PFSK-1 (cell line): Measurements from ENCODE around the gene CACNA1C.

Experiments
- FOXP2 ChIP-seq: optimal IDR thresholded peaks from 2 replicates; pipeline ENCODE3; 2011; ENCODE audit warnings: borderline replicate concordance, control low read depth, inconsistent platforms; ENCODE audit not compliant: insufficient read depth; ENCODE audit errors: extremely low read length, extremely low read depth
- POLR2AphosphoS5 ChIP-seq: IDR thresholded peaks from 2 replicates; pipeline ENCODE4 v1.6.1; 2012; ENCODE audit warnings: low read depth, mild to moderate bottlenecking, control low read depth, low read length, moderate library complexity
- REST ChIP-seq, 2 experiments: IDR thresholded peaks; 2 replicates each; pipeline versions ENCODE4 v1.6.1 to v1.8.0; 2011 to 2012; ENCODE audit warnings: low read depth in 2 of 2, low read length in 2 of 2, control low read depth in 1 of 2, inconsistent platforms in 1 of 2, mild to moderate bottlenecking in 1 of 2, moderate library complexity in 1 of 2; ENCODE audit not compliant: insufficient read depth in 1 of 2
- TAF1 ChIP-seq: IDR thresholded peaks from 2 replicates; pipeline ENCODE4 v1.6.1; 2012; ENCODE audit warnings: low read length, control low read depth, borderline replicate concordance; ENCODE audit not compliant: insufficient read depth

- TF ChIP-seq TAF1, result no peak
- no peak for TF ChIP-seq FOXP2
- no peak for TF ChIP-seq REST (IDR thresholded peaks at IDR 0.05; ENCODE audit: insufficient read depth in 1 of 2, low read depth in 2 of 2, low read length in 2 of 2)
- TF ChIP-seq POLR2AphosphoS5, result no peak
Measured at GRCh38 chr12:2019126-2019525, 33.7 kb upstream of the CACNA1C start.
